HL-60 (cell line): ENCODE results near the gene CACNA2D1.

Experiments used
- CTCF ChIP-seq: IDR thresholded peaks from one replicate; pipeline ENCODE4 v1.5.1; 2011; ENCODE audit warnings: low read length, control low read depth, inconsistent platforms; ENCODE audit not compliant: insufficient read depth
- POLR2AphosphoS5 ChIP-seq: IDR thresholded peaks from 2 replicates; pipeline ENCODE4 v1.6.1; 2012; ENCODE audit warnings: low read depth
- SPI1 ChIP-seq: IDR thresholded peaks from 2 replicates; pipeline ENCODE4 v1.6.1; 2012; ENCODE audit warnings: low read depth, mild to moderate bottlenecking, borderline replicate concordance
- TF ChIP-seq, protein P1 (sequence below): IDR thresholded peaks from 2 replicates; pipeline ENCODE4 v1.6.1; 2012; ENCODE audit warnings: low read depth; ENCODE audit not compliant: insufficient replicate concordance

DNA sequence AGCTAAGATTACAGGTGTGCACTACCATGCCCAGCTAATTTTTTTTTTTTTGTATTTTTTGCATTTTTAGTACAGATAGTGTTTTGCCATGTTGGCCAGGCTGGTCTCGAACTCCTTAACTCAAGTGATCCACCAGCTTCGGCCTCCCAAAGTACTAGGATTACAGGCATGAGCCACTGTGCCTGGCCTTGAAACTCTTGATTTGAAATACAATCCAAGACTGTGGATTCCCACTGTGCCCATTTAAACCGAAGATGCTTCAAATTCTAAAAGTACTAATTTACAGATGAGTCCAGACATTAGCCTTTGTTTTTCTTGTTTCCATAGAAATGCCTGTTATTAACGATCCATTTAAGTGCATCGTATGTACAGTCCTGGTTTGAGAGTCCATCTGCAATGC lies 130.9 kb downstream of the CACNA2D1 start:
- no peak for TF ChIP-seq POLR2AphosphoS5
- no peak for TF ChIP-seq CTCF
- TF ChIP-seq SPI1: no peak
- TF ChIP-seq, protein P1, sequence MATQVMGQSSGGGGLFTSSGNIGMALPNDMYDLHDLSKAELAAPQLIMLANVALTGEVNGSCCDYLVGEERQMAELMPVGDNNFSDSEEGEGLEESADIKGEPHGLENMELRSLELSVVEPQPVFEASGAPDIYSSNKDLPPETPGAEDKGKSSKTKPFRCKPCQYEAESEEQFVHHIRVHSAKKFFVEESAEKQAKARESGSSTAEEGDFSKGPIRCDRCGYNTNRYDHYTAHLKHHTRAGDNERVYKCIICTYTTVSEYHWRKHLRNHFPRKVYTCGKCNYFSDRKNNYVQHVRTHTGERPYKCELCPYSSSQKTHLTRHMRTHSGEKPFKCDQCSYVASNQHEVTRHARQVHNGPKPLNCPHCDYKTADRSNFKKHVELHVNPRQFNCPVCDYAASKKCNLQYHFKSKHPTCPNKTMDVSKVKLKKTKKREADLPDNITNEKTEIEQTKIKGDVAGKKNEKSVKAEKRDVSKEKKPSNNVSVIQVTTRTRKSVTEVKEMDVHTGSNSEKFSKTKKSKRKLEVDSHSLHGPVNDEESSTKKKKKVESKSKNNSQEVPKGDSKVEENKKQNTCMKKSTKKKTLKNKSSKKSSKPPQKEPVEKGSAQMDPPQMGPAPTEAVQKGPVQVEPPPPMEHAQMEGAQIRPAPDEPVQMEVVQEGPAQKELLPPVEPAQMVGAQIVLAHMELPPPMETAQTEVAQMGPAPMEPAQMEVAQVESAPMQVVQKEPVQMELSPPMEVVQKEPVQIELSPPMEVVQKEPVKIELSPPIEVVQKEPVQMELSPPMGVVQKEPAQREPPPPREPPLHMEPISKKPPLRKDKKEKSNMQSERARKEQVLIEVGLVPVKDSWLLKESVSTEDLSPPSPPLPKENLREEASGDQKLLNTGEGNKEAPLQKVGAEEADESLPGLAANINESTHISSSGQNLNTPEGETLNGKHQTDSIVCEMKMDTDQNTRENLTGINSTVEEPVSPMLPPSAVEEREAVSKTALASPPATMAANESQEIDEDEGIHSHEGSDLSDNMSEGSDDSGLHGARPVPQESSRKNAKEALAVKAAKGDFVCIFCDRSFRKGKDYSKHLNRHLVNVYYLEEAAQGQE: no peak
